H1 (cell line): Measurements from ENCODE around the gene TMEM250. TPM values are rescaled to one million over a fixed set of nuclear protein-coding genes. Genes with fewer than 3 reads are reported as not detected.

Experiments
- CTCF ChIA-PET: fragments of 300-600 bp; sonication (Branson Sonifier 250); formaldehyde crosslinking; loops from one replicate; lab custom pipeline; 2021; ENCODE audit not compliant: partially characterized antibody; lab: Charles Lee
- POLR2A ChIA-PET: fragments of 300-600 bp; sonication (Branson Sonifier 250); formaldehyde crosslinking; loops from one replicate; lab custom pipeline; 2021; ENCODE audit warnings: inconsistent platforms; ENCODE audit not compliant: partially characterized antibody; lab: Charles Lee
- DNase-seq, 2 experiments: peaks; one replicate each; pipeline versions ENCODE4 v3.0.0 to v3.0.0-alpha.2; 2010 to 2022; ENCODE audit warnings: low spot score in 2 of 2, low read depth in 1 of 2, mixed read lengths in 1 of 2
- FAIRE-seq: peaks from 2 replicates; lab custom pipeline; 2011; peaks lifted over from hg19 to GRCh38; lab: Jason Lieb, UNC
- H2AFZ ChIP-seq: 2 replicates; pipeline ENCODE4 v1.8.1; 2012; ENCODE audit warnings: low read length, inconsistent platforms
- H2AK5ac ChIP-seq: 2 replicates; pipeline ENCODE4 v1.6.1; 2013; ENCODE audit warnings: low read depth, low read length
- H2BK120ac ChIP-seq: replicated peaks from 2 replicates; pipeline ENCODE3; 2013; ENCODE audit warnings: low read depth, low read length, inconsistent platforms
- H2BK12ac ChIP-seq: 2 replicates; pipeline ENCODE4 v1.6.1; 2013; ENCODE audit warnings: low read depth, low read length
- H2BK15ac ChIP-seq: 2 replicates; pipeline ENCODE4 v1.6.1; 2013; ENCODE audit warnings: low read length
- H2BK20ac ChIP-seq: 2 replicates; pipeline ENCODE4 v1.6.1; 2013; ENCODE audit warnings: low read length
- H2BK5ac ChIP-seq: 2 replicates; pipeline ENCODE4 v1.6.1; 2013; ENCODE audit warnings: low read depth, low read length
- H3K14ac ChIP-seq: 2 replicates; pipeline ENCODE4 v1.6.1; 2013; ENCODE audit warnings: inconsistent platforms; ENCODE audit not compliant: insufficient read length
- H3K18ac ChIP-seq: 2 replicates; pipeline ENCODE4 v1.6.1; 2013; ENCODE audit warnings: low read length; ENCODE audit errors: extremely low read depth
- H3K23ac ChIP-seq: 2 replicates; pipeline ENCODE4 v1.6.1; 2013; ENCODE audit warnings: inconsistent platforms; ENCODE audit not compliant: insufficient read length
- H3K23me2 ChIP-seq: 2 replicates; pipeline ENCODE4 v1.6.1; 2013; ENCODE audit warnings: low read depth, low read length
- H3K27ac ChIP-seq: 2 replicates; pipeline ENCODE4 v1.6.1; 2011; ENCODE audit warnings: low read depth, low read length, inconsistent platforms
- H3K27me3 ChIP-seq, 4 experiments: replicated peaks in 1 of 4; 1 replicate in 1 of 4; 2 replicates in 3 of 4; pipeline versions ENCODE4 v1.6.1 to v1.8.1; 2011 to 2013; ENCODE audit warnings: low read length in 3 of 4, mild to moderate bottlenecking in 3 of 4, inconsistent platforms in 2 of 4, mixed read lengths in 2 of 4, moderate library complexity in 1 of 4; ENCODE audit not compliant: control insufficient read depth in 3 of 4, insufficient read depth in 3 of 4; ENCODE audit errors: extremely low read depth in 1 of 4
- H3K36me3 ChIP-seq, 4 experiments: 2 replicates each; pipeline versions ENCODE4 v1.6.1 to v1.8.1; 2011 to 2013; ENCODE audit warnings: mild to moderate bottlenecking in 4 of 4, low read length in 3 of 4, moderate library complexity in 2 of 4, control low read depth in 1 of 4, inconsistent platforms in 1 of 4; ENCODE audit not compliant: insufficient read depth in 4 of 4, control insufficient read depth in 2 of 4
- H3K4ac ChIP-seq: replicated peaks from 2 replicates; pipeline ENCODE3; 2013; ENCODE audit warnings: low read length, low read depth, mixed read lengths, inconsistent platforms; ENCODE audit not compliant: insufficient read length
- H3K4me1 ChIP-seq, 4 experiments: replicated peaks in 1 of 4; 1 replicate in 1 of 4; 2 replicates in 3 of 4; pipeline versions ENCODE4 v1.6.1 to v1.8.1; 2011 to 2013; ENCODE audit warnings: low read length in 3 of 4, inconsistent platforms in 2 of 4, mixed read lengths in 1 of 4; ENCODE audit not compliant: insufficient read depth in 4 of 4, control insufficient read depth in 3 of 4
- H3K4me2 ChIP-seq, 2 experiments: 2 replicates each; pipeline versions ENCODE4 v1.6.1 to v1.8.1; 2011 to 2013; ENCODE audit warnings: low read depth in 2 of 2, low read length in 2 of 2, control low read depth in 1 of 2, inconsistent platforms in 1 of 2, mild to moderate bottlenecking in 1 of 2; ENCODE audit not compliant: insufficient read depth in 1 of 2
- H3K4me3 ChIP-seq, 4 experiments: fragments of 200-600, 300-600 bp in 1 of 4; sonication (generic), shearing (Covaris generic), sonication (Bioruptor Twin) in 1 of 4; 2 replicates each; pipeline versions ENCODE4 v1.5.1 to v1.8.1; 2011 to 2016; ENCODE audit warnings: low read length in 4 of 4, low read depth in 3 of 4, control low read depth in 2 of 4, inconsistent platforms in 2 of 4, mild to moderate bottlenecking in 2 of 4, mixed read lengths in 1 of 4, moderate library complexity in 1 of 4; ENCODE audit not compliant: insufficient read depth in 2 of 4; ENCODE audit errors: extremely low read depth in 1 of 4
- H3K56ac ChIP-seq: replicated peaks from 2 replicates; pipeline ENCODE3; 2013; ENCODE audit warnings: low read depth, mild to moderate bottlenecking, mixed read lengths, low read length, inconsistent platforms; ENCODE audit not compliant: insufficient read length
- H3K79me1 ChIP-seq: 2 replicates; pipeline ENCODE4 v1.6.1; 2013; ENCODE audit warnings: low read depth, low read length, control low read depth
- H3K79me2 ChIP-seq, 2 experiments: 2 replicates each; pipeline versions ENCODE4 v1.6.1 to v1.8.1; 2012 to 2013; ENCODE audit warnings: low read length in 2 of 2, mild to moderate bottlenecking in 2 of 2, inconsistent platforms in 1 of 2; ENCODE audit not compliant: insufficient read depth in 2 of 2, control insufficient read depth in 1 of 2
- H3K9ac ChIP-seq, 4 experiments: replicated peaks in 1 of 4; 1 replicate in 1 of 4; 2 replicates in 3 of 4; pipeline versions ENCODE4 v1.6.1 to v1.8.1; 2011 to 2013; ENCODE audit warnings: low read depth in 3 of 4, low read length in 3 of 4, control low read depth in 2 of 4, mild to moderate bottlenecking in 2 of 4, moderate library complexity in 2 of 4, inconsistent platforms in 1 of 4; ENCODE audit errors: extremely low read depth in 1 of 4
- H3K9me3 ChIP-seq, 2 experiments: 2 replicates each; pipeline versions ENCODE4 v1.6.1 to v1.8.1; 2012 to 2013; ENCODE audit warnings: mild to moderate bottlenecking in 2 of 2, moderate library complexity in 2 of 2, control low read depth in 1 of 2, inconsistent platforms in 1 of 2, low read depth in 1 of 2, low read length in 1 of 2, mixed read lengths in 1 of 2; ENCODE audit not compliant: insufficient read depth in 2 of 2
- H4K20me1 ChIP-seq, 2 experiments: replicated peaks in 1 of 2; 2 replicates each; pipeline versions ENCODE3 to v1.8.1; 2011 to 2013; ENCODE audit warnings: inconsistent platforms in 2 of 2, low read length in 2 of 2, mild to moderate bottlenecking in 1 of 2; ENCODE audit not compliant: insufficient read depth in 2 of 2, control insufficient read depth in 1 of 2
- H4K5ac ChIP-seq: 2 replicates; pipeline ENCODE4 v1.6.1; 2013; ENCODE audit warnings: low read length, low read depth, mixed read lengths, inconsistent platforms; ENCODE audit not compliant: insufficient read length
- H4K8ac ChIP-seq: 2 replicates; pipeline ENCODE4 v1.8.0; 2013; ENCODE audit warnings: mild to moderate bottlenecking, moderate library complexity, low read length, inconsistent platforms; ENCODE audit not compliant: insufficient read depth; ENCODE audit errors: extremely low read depth
- H4K91ac ChIP-seq: replicated peaks from 2 replicates; pipeline ENCODE3; 2013; ENCODE audit warnings: low read length, mixed read lengths, inconsistent platforms; ENCODE audit not compliant: insufficient read length
- ASH2L ChIP-seq: fragments of 200-600, 300-600 bp; sonication (generic); IDR thresholded peaks from one replicate; pipeline ENCODE4 v1.7.1; 2017; ENCODE audit warnings: low read length
- CBX8 ChIP-seq: fragments of 300-800, 300-1000 bp; sonication (generic); IDR thresholded peaks from 2 replicates; pipeline ENCODE4 v1.7.1; 2016; ENCODE audit warnings: low read depth, low read length, borderline replicate concordance
- CREB1 ChIP-seq: IDR thresholded peaks from 2 replicates; pipeline ENCODE4 v1.6.1; 2012; ENCODE audit warnings: inconsistent platforms
- E2F6 ChIP-seq: IDR thresholded peaks from 2 replicates; pipeline ENCODE4 v1.6.1; 2012; ENCODE audit warnings: inconsistent platforms
- KDM1A ChIP-seq: fragments of 200-600, 300-600 bp; sonication (generic); IDR thresholded peaks from 2 replicates; pipeline ENCODE4 v1.7.1; 2016; ENCODE audit warnings: mild to moderate bottlenecking, low read length, borderline replicate concordance
- RAD21 ChIP-seq, 2 experiments: IDR thresholded peaks in 1 of 2; conservative IDR thresholded peaks in 1 of 2; 2 replicates each; pipeline ENCODE4 v1.6.1; 2011; ENCODE audit warnings: low read depth in 2 of 2, low read length in 2 of 2, improper control_type of control experiment in 1 of 2, inconsistent platforms in 1 of 2, mild to moderate bottlenecking in 1 of 2, moderate library complexity in 1 of 2
- SP2 ChIP-seq: IDR thresholded peaks from 2 replicates; pipeline ENCODE4 v1.6.1; 2012; ENCODE audit warnings: mild to moderate bottlenecking, low read length, inconsistent platforms
- SP4 ChIP-seq: IDR thresholded peaks from 2 replicates; pipeline ENCODE4 v1.6.1; 2012; ENCODE audit warnings: low read length, inconsistent platforms
- TBP ChIP-seq: IDR thresholded peaks from 2 replicates; pipeline ENCODE4 v1.6.1; 2011; ENCODE audit warnings: low read depth, low read length, improper control_type of control experiment
- ZNF274 ChIP-seq: IDR thresholded peaks from 2 replicates; pipeline ENCODE4 v1.7.0; 2012; ENCODE audit warnings: low read length, borderline replicate concordance; ENCODE audit errors: extremely low read depth
- WGBS, 2 experiments: shearing (Covaris generic) in 1 of 2; methylation state at CpG; one replicate each; pipeline versions ENCODE4 v1.1.6 to v1.1.7; 2013 to 2015; ENCODE audit warnings: low lambda C conversion rate in 2 of 2, mixed read lengths in 2 of 2, inconsistent platforms in 1 of 2, low coverage in 1 of 2, missing lambda C conversion rate in 1 of 2; ENCODE audit not compliant: insufficient replicate concordance in 2 of 2, insufficient coverage in 1 of 2, insufficient read length in 1 of 2; ENCODE audit errors: extremely low coverage in 1 of 2, missing lambda C conversion rate in 1 of 2; 5-methylcytosine and 5-hydroxymethylcytosine counted together
- polyA plus RNA-seq, 7 experiments: library from polyadenylated mRNA; depleted of rRNA in 3 of 7; stranded (reverse) in 5 of 7; unstranded in 2 of 7; fragments of >200 nt in 5 of 7; fragments of 200-250 nt in 2 of 7; gene quantifications; 1 replicate in 5 of 7; 2 replicates in 1 of 7; 4 replicates in 1 of 7; pipeline versions ENCODE4 v1.2.1 to v1.2.3, GENCODE V29; 2011 to 2013; ENCODE audit warnings: missing spikeins in 2 of 7, mixed read lengths in 2 of 7
- total RNA-seq: library from RNA; stranded (reverse); fragmentation: NEBNext Ultra II Directional; extraction: Animal tissue kit (Norgen Biotek cat#: 25700); gene quantifications from 2 replicates; pipeline ENCODE4 v1.2.1, GENCODE V29; 2021

TMEM250 gene
- total and polyA plus RNA-seq, 2 of the 8 experiments (the other 6 are each of a cell fraction or from before 2014, with no cell fraction given) = 22.3 to 34.9 TPM

- no peak overlapping the region for H3K4me3 ChIP-seq
- H4K20me1 ChIP-seq = no peaks in the 10 kb centered on the region
- peaks cover 0 to 5% (median 2%) of the 10 kb centered on the region in 4 experiments; a peak in 4 of 7 replicates for H3K4me1 ChIP-seq
- H3K14ac ChIP-seq = no peak overlapping the region
- no peak overlapping the region for H3K18ac ChIP-seq
- H3K23ac ChIP-seq = no peak overlapping the region
- no peaks in the 10 kb centered on the region for H3K23me2 ChIP-seq
- DNase-seq (peak in 1 of 2 experiments; percentile 47), FAIRE-seq (no peak)
- no peak overlapping the region for H4K91ac ChIP-seq
- no peak overlapping the region for H3K56ac ChIP-seq
- no peak overlapping the region for H2BK12ac ChIP-seq
- H2BK120ac ChIP-seq = no peak overlapping the region
- peak overlapping the region; percentile 41; the same call in 1 of the 2 replicates for H4K8ac ChIP-seq
- H3K9me3 ChIP-seq = no peaks in the 10 kb centered on the region
- no peak overlapping the region for H4K5ac ChIP-seq
- no peak overlapping the region for H3K4ac ChIP-seq
- 90% methylated on average over 17 of the region's 28 CpGs; no CpG with 5 or more reads in 1 of the 2 experiments for WGBS, 2 experiments
- H2AFZ ChIP-seq = no peak overlapping the region
- H3K79me2 ChIP-seq = no peaks in the 10 kb centered on the region; a peak in 1 of 4 replicates
- H2BK15ac ChIP-seq = no peak overlapping the region
- no peaks in the 10 kb centered on the region; the same call in 1 of the 2 replicates for H3K79me1 ChIP-seq
- no peak overlapping the region for H2BK5ac ChIP-seq
- no peaks in the 10 kb centered on the region for H3K36me3 ChIP-seq
- TF ChIP-seq ASH2L (no peak), KDM1A (no peak), E2F6 (no peak), CBX8 (no peak), SP4 (no peak), RAD21 (IDR thresholded peaks at IDR 0.05 in 1 of 2, conservative IDR thresholded peaks at IDR 0.05 in 1 of 2; ENCODE audit: low read depth in 2 of 2, low read length in 2 of 2) (no peak), ZNF274 (no peak), SP2 (no peak), TBP (no peak), CREB1 (no peak)
- ChIA-PET CTCF (interaction anchor here (1.2 kb wide), 1 partner anchor 64 kb away, joined by 3 read pairs; no protein-coding TSS in a partner anchor), POLR2A (interaction anchor here (0.9 to 1.7 kb wide), 3 partner anchors 10 to 23 kb away, joined by 3 read pairs; no protein-coding TSS in a partner anchor)
- H3K27me3 ChIP-seq = no peaks in the 10 kb centered on the region
- no peak overlapping the region for H3K9ac ChIP-seq
- H2BK20ac ChIP-seq = no peak overlapping the region
- H2AK5ac ChIP-seq = no peak overlapping the region
- H3K4me2 ChIP-seq = no peak overlapping the region
- no peak overlapping the region for H3K27ac ChIP-seq
Measured at GRCh38 chr9:136074706-136075105, 44.0 kb downstream of the TMEM250 start.
